Measurements from ENCODE around the gene GVQW3.
"Not testable (repeated sequence)": the region's sequence is repeated elsewhere in the genome, so short reads cannot be mapped to it uniquely, and the experiment has no call there.

GVQW3 gene

GRCh38 chr11:76388408-76388807 lies 7.3 kb downstream of the GVQW3 start:
- DNase-seq (ENCODE audit: low spot score), result no peak

DNA sequence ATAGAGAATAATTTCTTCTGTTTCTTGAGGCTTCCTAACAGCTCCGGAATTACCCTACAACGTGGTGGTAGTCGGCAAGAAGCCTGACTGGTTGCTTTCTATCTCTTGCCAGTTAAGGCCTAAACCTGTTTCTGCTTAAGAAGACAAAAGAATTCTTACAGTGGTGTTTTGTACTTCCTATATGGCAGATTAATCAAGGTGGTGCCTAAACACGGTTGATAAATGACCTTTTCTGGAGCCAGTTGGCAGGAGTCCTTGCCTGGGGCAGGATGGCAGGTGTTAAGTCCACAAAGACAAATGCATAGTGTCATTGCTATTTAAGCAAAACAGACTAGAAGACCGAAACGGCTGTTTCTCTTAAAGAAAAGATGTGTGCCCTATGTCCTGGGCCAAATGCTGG lies 9.9 kb downstream of the GVQW3 start:
- DNase-seq (ENCODE audit: low spot score), result peak; percentile 67

GRCh38 chr11:76391811-76392475 lies 10.8 kb downstream of the GVQW3 start:
- no peak for DNase-seq (ENCODE audit: low spot score)

- no peak for DNase-seq (ENCODE audit: low spot score)
These were observed 11.7 kb downstream of the GVQW3 start for GRCh38 chr11:76392870-76393269.

- no peak for DNase-seq (ENCODE audit: low spot score)
These were observed 13.3 kb downstream of the GVQW3 start for GRCh38 chr11:76394411-76394810.

DNA sequence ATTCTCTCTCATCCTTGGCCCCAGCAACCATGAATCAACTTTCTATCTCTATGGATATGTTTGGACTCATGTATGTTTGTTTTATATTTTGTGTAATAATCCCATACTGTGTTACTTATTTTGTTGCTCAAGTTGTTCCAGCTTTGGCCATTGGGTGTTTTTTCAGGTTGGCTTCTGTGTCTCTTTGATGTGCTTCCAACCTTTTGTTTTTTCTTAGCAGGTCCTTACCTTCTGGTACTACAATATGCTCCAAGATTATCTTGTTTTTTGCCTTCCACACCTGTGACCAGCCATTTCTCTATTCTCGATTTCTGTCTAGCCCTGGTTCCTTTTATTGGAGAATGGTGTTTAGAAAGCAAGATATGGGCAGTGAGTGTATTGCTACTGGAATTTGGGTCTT lies 14.2 kb downstream of the GVQW3 start:
- DNase-seq (ENCODE audit: low spot score), result peak; percentile 59

DNA sequence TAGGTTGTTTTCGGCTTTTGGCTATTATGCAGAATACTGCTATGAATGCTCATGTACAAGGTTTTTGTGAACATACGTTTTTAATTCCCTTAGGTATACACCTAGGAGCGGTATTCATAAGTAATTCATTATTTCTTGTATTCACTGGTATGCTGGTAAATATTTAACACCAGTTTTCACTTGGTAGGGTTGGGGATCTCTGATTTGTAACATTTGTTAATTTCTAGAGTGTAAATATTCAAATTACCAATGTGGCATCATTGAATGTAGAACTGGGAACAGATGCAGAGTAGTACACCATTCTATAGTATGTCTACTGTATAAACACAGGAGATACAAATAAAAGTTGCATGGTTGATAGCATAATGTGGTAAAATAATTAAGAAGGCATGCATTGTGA lies 16.3 kb downstream of the GVQW3 start:
- DNase-seq (ENCODE audit: low spot score), result no peak

GRCh38 chr11:76400967-76401366 lies 19.8 kb downstream of the GVQW3 start:
- DNase-seq (ENCODE audit: low spot score), result no peak

- DNase-seq (ENCODE audit: low spot score), result not testable (repeated sequence)
These were observed 20.4 kb downstream of the GVQW3 start for GRCh38 chr11:76401484-76401883.

DNA sequence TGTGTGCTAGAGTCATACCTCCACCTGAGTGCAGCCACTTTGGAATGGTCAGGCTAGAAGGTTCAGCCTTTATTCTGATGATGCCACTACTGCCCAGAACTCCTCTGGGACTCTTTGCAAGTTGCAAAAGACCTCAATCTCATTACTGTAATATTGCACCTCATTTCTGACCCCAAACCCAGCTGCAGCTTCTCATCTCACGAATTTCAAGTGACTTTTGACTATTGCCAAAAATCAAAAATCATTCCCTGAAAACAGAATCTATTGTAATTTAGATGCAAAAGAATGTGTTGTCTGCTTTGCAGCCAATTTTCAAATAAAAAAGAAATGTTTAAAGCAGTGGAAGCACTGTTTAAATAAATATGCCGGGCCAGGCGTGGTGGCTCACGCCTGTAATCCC lies 25.2 kb downstream of the GVQW3 start:
- DNase-seq (ENCODE audit: low spot score), result no peak

DNA sequence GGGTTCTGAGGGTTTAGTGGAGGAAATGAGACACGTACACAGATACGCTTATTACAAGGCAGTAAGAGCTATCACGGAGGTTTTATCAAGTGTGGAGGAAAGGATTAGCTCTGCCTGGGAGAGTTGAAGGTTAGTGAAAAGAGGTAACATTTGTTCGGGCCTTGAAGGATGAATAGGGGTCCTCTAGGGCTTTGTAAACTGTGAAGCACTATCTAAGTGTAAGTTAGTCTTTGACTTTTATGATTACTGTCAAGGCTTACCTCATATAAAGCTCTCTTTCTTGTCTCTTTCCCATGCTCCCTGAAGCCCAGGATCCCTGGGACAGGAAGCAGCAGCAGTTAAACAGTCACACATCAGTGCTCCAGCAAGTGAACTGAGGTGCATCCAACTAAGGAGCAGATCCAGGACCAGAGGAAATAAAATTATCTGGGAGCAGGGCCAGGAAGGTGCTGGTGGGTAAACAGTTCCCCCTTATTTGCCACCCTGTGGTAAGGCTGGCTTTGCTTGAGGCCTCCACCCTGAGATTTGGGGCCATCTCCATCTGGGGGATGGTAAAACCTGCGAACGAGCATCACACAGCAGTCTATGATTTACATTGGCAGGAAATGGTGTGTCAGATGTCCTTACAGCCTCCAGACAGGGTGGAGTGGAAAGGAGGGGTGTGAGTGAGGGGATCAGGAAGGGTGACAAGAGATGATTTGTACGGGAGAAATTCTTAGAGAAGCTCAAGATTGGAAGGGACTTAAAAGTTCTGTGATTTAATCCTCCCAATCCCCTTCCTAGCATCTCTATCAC lies 27.2 kb downstream of the GVQW3 start:
- peak; percentile 15 for DNase-seq (ENCODE audit: low spot score)

DNA sequence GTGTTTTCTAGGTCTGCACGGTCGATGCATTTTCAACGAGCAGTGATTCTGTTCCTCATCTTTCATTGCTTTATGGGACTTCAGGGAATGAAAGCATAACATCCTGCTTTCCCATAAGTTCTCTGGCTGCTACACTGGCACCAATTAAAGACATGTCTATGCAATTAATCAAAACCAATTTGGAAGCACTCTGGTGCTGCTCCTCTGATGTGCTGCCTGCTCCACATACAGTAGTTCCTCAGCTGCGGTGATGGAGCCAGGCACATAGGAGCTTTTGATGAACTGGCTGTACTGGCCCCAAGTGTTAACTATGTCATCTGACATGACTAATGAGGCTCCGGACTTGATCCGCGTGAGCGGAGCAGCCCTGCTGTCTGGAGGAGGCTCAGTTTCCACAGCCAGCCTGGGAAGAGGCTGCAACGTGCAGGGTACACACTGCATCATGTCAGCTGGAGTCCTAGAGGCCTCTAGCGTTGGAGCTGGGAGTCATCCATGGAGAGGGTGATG lies 29.8 kb downstream of the GVQW3 start:
- DNase-seq (ENCODE audit: low spot score), result no peak

DNA sequence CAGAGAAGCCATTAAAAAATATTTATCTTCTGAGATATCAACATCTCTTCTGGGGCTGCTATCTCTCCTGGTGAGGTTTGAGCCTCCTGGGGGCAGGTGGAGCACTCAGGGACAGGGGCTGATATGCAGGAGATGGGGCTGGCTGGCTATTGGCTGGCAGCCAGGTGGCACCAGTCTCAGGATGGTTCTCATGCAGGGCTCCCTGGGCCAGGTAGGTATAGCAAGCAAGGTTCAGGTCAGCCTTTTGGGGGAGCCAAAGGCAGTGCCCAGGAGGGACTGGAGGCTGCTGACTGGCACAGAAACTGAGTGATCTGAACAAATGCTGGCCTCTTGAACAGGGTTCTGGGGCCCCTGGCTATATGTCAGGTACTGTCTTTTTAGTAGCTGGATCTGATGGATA lies 34.0 kb downstream of the GVQW3 start:
- DNase-seq (ENCODE audit: low spot score), result no peak

DNA sequence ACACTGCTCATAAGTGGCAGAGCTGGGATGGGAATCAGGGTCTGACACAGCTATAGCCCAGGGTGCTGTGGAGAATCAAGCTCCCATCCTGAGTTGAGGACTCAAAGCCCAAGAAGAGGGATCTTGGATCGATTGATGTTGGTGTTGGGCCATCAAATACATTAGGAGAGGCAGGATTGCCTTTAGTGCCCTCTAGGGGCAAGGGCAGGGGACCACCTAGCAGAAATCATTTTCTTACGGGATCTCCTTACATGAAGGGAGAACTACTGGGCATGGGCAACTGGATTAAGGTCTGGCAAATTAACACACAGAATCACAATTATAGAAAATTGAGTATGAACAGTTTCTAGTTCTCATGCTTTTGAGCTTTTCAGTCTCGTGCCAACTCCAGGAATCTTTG lies 38.8 kb downstream of the GVQW3 start:
- DNase-seq (ENCODE audit: low spot score), result no peak

DNA sequence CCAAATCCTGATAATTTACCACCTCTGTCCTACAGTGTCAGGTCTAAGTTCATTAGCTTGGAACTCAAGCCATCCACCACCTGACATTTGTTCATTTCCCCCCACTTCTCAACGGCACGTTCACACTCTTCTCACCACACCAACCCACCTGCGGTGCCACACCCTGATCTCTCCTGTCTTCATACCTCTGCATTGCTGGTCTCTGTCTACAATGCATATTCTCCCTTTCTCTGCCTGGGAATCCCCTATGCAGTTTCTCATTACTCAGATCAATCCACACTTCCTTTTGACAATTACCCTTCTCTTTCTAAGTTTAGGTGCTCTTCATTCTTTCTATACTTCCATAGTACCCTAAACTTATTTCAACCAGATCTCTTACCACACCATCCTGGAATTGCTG lies 43.3 kb downstream of the GVQW3 start:
- no peak for DNase-seq (ENCODE audit: low spot score)

DNA sequence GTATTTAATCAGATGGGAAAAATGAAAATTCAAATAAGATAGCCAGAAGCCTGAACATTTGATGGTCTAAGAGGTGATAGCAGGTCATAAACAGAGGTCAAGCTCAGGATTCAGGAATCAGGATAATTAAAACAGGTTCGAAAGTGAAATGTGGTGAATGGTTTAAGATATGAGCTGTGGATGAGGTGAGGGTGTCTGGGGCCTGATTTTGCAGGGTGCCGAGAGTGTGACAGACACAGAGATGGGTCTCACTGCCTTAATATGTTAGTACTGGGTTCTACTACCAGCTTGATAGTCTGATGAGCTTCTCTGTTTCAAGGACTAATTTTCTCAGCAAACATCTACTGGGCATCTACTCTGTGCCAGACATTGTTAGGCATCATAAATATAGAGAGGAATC lies 43.8 kb downstream of the GVQW3 start:
- no peak for DNase-seq (ENCODE audit: low spot score)

DNA sequence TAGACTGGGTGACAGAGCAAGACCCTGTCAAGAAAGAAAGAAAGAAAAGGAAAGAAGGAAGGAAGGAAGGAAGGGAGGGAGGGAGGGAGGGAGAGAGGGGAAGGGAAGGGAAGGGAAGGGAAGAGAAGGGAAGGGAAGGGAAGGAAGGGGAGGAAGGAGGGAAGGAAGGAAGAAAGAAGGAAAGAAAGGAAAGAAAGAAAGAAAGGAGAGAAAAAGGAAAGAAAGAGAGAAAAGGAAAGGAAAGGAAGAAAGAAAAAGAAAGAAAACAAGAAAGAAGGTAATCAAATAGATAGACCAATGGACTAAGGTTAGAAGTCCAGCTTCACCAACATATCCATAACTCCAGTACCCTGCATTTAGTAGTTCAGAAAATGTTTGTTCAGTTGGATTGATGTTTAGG lies 45.5 kb downstream of the GVQW3 start:
- DNase-seq (ENCODE audit: low spot score), result no peak

- no peak for DNase-seq (ENCODE audit: low spot score)
These were observed 54.9 kb downstream of the GVQW3 start for GRCh38 chr11:76436020-76436419.

GRCh38 chr11:76443268-76443980 lies 62.3 kb downstream of the GVQW3 start:
- DNase-seq (ENCODE audit: low spot score), result peak; percentile 5

- DNase-seq (ENCODE audit: low spot score), result no peak
These were observed 62.9 kb downstream of the GVQW3 start for GRCh38 chr11:76444065-76444383.

DNA sequence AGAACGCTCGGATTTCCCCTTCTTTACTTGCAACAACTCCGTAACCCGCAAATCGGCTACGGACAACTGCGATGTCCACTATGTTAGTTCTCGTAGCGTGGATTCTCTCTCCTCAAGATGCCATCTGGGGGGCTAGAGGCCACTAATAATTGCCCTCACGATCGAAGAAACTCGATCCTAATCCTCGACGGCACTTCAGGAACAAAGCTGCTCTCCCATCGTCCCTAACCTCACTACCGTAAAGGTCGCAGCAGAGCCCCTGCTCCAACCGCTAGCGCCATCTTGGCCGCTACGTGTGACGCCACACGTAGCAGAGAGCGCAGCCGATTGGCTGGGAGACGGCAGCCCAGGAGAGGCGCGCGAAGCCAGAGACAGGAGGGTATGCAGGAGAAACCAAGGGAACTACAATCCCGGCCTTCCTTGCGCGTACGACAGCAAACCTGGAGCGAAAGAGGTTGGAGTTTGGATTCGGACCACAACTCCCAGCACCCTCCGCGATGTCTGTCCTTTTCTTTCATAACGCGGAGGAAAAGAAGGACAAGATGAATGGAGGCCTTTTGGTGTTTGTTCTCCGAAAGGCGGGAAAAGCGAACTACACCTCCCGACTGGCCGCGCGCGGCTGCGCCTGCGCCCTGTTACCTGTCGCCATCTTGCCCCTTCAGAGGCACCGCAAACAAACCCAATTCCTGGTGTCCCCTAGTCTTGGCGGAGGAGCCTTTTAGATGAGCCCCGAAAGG lies 63.4 kb downstream of the GVQW3 start, which contains the start of gene EMSY:
Gene EMSY, plus strand, starts transcription at position 635 of the 737 bp plus-strand sequence. CDS start 1,921 bp downstream, outside the sequence.
- peak; percentile 100 for DNase-seq (ENCODE audit: low spot score)
